Mucosa of gallbladder (tissue), 1 donor: ENCODE results near the gene ZBTB18. TPM values are rescaled to one million over a fixed set of nuclear protein-coding genes. Genes with fewer than 3 reads are reported as not detected.
A peak's percentile ranks its signal among the peaks of the same experiment; 100 is the strongest.
"Not testable (repeated sequence)": the region's sequence is repeated elsewhere in the genome, so short reads cannot be mapped to it uniquely, and the experiment has no call there.

Source experiments
- DNase-seq: peaks from one replicate; pipeline ENCODE4 v3.0.0-alpha.2; 2020; ENCODE audit warnings: low spot score
- total RNA-seq: library from RNA; stranded (reverse); gene quantifications from one replicate; pipeline ENCODE4 v1.2.1, GENCODE V29; 2021
- donor health status: DM: no; HTN: no; CAD: no.

The ZBTB18 gene
- total RNA-seq, 1 donor from 2014 or later, result 27.6 TPM

- DNase-seq, result no peak
Measured at GRCh38 chr1:244041466-244042120, 9.5 kb upstream of the ZBTB18 start.

- DNase-seq, result no peak
Measured at GRCh38 chr1:244042293-244042692, 8.8 kb upstream of the ZBTB18 start.

- DNase-seq, result no peak
Measured at GRCh38 chr1:244044423-244044822, 6.7 kb upstream of the ZBTB18 start.

GRCh38 chr1:244046254-244046653 lies 4.8 kb upstream of the ZBTB18 start:
- DNase-seq, result not testable (repeated sequence)

GRCh38 chr1:244046907-244047611 lies 4.0 kb upstream of the ZBTB18 start:
- no peak for DNase-seq

GRCh38 chr1:244047621-244048255 lies 3.3 kb upstream of the ZBTB18 start:
- peak; percentile 76 for DNase-seq

- peak; percentile 99 for DNase-seq
Measured at GRCh38 chr1:244048256-244049161, 2.6 kb upstream of the ZBTB18 start.

- DNase-seq, result no peak
Measured at GRCh38 chr1:244049162-244050013, 1.7 kb upstream of the ZBTB18 start.

- DNase-seq, result no peak
Measured at GRCh38 chr1:244050014-244050834, 859 bp upstream of the ZBTB18 start.

GRCh38 chr1:244052016-244052727 lies 1.1 kb downstream of the ZBTB18 start:
- DNase-seq, result no peak

- no peak for DNase-seq
Measured at GRCh38 chr1:244052728-244053312, 1.7 kb downstream of the ZBTB18 start.

GRCh38 chr1:244053831-244054230 lies 2.7 kb downstream of the ZBTB18 start:
- DNase-seq, result no peak

- no peak for DNase-seq
Measured at GRCh38 chr1:244054247-244054923, 3.3 kb downstream of the ZBTB18 start.

- no peak for DNase-seq
Measured at GRCh38 chr1:244054924-244055263, 3.8 kb downstream of the ZBTB18 start.

- DNase-seq, result no peak
Measured at GRCh38 chr1:244056577-244056976, 5.5 kb downstream of the ZBTB18 start.

- no peak for DNase-seq
Measured at GRCh38 chr1:244057474-244058385, 6.6 kb downstream of the ZBTB18 start.

- no peak for DNase-seq
Measured at GRCh38 chr1:244060117-244060516, 9.0 kb downstream of the ZBTB18 start.
